Stimulated activated CD8-positive, alpha-beta memory T cell treated with anti-CD3 and anti-CD28 coated beads, Interleukin-2, amount 100 ng/mL, for 48 hours (primary cell): ENCODE data around the gene ZFP3.
"Not testable (repeated sequence)": the region's sequence is repeated elsewhere in the genome, so short reads cannot be mapped to it uniquely, and the experiment has no call there.

Experiments
- DNase-seq, 2 donors: peaks; one replicate each; pipeline ENCODE4 v3.0.0-alpha.2; 2020; ENCODE audit warnings: low read depth in 2 of 2

Gene ZFP3

GRCh38 chr17:5124896-5125295 lies 46.6 kb downstream of the ZFP3 start:
- DNase-seq, result not testable (repeated sequence)

DNA sequence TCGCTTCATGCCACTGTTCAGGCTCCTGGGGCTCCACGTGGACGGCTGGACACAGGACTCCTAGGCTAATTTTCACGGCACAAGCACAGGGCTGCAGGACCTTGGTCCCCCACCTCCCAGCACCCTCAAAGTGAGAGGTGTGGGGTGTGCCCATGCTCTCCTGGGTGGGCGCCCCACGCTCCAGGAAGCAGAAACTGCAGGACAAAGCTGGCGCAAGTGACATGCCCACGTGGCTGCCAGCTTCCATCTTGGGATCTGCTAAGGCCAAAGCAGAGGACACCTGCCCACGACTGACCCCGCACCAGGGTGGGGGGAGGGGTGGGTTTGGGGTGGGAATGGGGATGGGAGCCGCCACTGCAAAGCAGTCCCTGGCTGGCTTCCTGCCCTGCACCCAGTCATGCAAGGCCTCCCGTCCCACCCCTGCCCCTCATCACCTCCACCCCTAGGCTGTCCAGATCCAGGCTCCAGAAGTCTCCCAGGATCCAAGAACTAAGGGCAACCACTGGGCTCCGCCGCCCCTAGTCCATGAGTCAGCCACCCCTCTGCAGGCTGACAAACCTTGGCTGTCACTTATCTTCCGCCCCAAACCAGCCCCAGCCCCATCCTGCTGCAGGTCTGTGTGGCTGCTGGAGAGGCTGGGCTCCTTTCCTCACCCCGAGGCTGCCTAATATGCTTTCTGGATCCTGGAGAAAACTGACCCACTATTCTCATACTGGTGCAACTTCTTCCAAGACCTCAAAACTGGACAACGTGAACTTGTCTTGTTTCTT lies 48.6 kb downstream of the ZFP3 start:
- no peak for DNase-seq

DNA sequence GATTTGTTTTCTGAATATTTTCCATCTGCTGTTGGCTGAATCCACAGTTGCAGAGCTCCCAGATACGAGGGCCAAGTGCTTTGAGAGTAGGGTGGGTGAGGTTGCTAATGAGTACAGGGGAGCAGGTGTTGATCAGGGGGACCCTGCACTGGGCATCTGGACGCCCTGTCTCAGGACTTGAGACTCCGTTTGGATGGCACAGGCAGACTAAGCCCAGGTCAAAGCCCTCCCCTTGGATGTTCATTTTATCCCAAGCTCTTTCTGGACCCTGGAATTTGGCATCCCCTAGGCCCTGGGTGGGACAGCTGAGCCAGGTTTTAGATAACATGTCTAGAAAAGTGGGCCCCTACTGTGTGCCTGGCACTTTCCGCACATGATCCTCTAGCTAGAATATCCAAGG lies 49.6 kb downstream of the ZFP3 start:
- no peak for DNase-seq

- DNase-seq, result not testable (repeated sequence)
Observed at GRCh38 chr17:5128387-5128786, 50.1 kb downstream of the ZFP3 start.

GRCh38 chr17:5128905-5129535 lies 50.8 kb downstream of the ZFP3 start:
- DNase-seq, result no peak

- DNase-seq, result not testable (repeated sequence)
Observed at GRCh38 chr17:5129770-5130169, 51.5 kb downstream of the ZFP3 start.

DNA sequence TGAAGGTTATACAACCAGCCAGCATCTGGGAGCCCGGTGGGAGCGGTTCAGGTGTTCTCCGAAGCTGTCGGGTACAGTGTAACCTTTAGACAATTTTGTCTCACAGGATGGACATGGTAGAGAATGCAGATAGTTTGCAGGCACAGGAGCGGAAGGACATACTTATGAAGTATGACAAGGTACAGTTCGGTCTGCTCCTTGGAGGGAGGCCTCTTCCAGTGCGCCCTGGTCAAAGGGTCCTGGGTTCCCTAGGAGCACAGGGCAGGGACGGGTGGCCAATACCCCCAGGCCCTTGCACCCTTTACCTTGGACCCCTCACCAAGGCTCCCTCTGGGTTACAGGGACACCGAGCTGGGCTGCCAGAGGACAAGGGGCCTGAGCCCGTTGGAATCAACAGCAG lies 52.0 kb downstream of the ZFP3 start:
- DNase-seq, result not testable (repeated sequence)

DNA sequence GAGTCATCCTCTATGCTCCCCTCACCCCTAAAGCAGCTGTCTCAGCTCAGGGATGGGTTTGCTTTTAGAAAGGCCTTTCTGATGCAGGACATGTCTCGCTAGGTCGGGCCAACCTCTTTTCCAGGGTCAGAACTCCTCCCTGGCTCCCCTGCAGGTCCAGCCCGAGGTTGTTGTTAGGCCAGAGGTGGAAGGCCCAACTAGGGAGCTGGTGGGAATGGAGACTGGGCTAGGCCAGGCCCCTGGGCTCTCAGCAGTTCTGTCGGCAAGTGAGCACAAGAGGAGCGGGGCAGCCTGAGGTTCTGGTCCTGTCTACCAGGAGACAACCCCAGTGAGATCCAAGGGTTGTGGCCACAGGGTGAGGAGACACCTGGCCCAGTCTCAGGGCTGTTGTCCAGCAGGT lies 52.4 kb downstream of the ZFP3 start:
- not testable (repeated sequence) for DNase-seq

GRCh38 chr17:5131146-5131715 lies 53.0 kb downstream of the ZFP3 start:
- no peak for DNase-seq

GRCh38 chr17:5131799-5132502 lies 53.7 kb downstream of the ZFP3 start:
- DNase-seq, result not testable (repeated sequence)

GRCh38 chr17:5132503-5133225 lies 54.4 kb downstream of the ZFP3 start:
- not testable (repeated sequence) for DNase-seq

DNA sequence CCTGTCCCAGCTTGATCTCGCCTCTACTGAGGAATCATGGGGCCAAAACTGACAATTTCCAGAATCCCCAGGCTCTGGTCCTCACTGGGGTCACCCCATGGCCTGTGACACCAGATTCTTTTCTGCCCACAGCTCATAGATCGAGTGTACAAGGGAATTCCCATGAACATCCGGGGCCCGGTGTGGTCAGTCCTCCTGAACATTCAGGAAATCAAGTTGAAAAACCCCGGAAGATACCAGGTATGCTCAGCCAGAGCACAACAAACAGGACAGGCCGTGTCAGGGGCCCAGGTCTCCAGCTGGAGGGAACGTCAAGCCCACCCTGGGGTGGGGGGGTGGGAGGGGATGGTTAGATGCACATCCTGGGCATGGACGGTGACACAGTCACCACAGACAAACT lies 55.0 kb downstream of the ZFP3 start:
- no peak for DNase-seq

DNA sequence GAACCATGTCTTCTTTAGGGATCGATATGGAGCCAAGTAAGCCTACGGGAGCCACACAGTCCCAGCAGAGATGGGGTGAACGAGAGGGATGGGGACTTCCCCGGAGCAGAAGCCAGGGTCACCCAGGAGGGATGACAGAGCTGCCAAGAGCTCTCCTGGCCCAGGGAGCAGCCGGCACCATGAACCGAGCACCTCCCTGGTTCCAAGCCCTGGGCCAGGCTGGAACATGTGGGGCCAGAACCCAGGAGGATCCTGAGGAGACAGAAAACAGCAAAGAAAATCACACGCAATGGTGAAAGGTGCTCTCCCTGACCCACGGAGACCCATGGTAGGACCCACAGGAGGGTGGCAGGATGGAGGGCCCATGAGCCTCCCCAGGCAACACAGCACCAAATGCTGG lies 55.7 kb downstream of the ZFP3 start:
- DNase-seq, result not testable (repeated sequence)

GRCh38 chr17:5134571-5134970 lies 56.3 kb downstream of the ZFP3 start:
- not testable (repeated sequence) for DNase-seq

- not testable (repeated sequence) for DNase-seq
Observed at GRCh38 chr17:5135131-5135712, 57.0 kb downstream of the ZFP3 start.

- no peak for DNase-seq
Observed at GRCh38 chr17:5135726-5136579, 57.7 kb downstream of the ZFP3 start.

- not testable (repeated sequence) for DNase-seq
Observed at GRCh38 chr17:5136580-5137412, 58.5 kb downstream of the ZFP3 start.

GRCh38 chr17:5137511-5138197 lies 59.4 kb downstream of the ZFP3 start:
- DNase-seq, result not testable (repeated sequence)

- not testable (repeated sequence) for DNase-seq
Observed at GRCh38 chr17:5138198-5138544, 59.9 kb downstream of the ZFP3 start.
